HCT116 (cell line): ENCODE data around the gene HIVEP3. TPM values are rescaled to one million over a fixed set of nuclear protein-coding genes. Genes with fewer than 3 reads are reported as not detected.

Experiments
- ATAC-seq: fragments of 200-7000 bp; cut with Tn5 transposase; 2 replicates; pipeline ENCODE4 v1.9.1; 2020; ENCODE audit warnings: mild to moderate bottlenecking, moderate library complexity
- BruUV-seq: library from RNA; stranded (reverse); fragments of 400-500 nt; replicated peaks from 2 replicates; lab custom pipeline; 2021; lab: Mats Ljungman, UMichigan
- CTCF ChIA-PET: fragments of 300-600 bp; sonication (Branson Sonifier 250); formaldehyde crosslinking; loops from one replicate; lab custom pipeline; 2021; ENCODE audit warnings: antibody characterized with exemption; lab: Charles Lee
- POLR2A ChIA-PET: fragments of 300-600, 350-600 bp; sonication (Branson Sonifier 250); formaldehyde crosslinking; loops from one replicate; lab custom pipeline; 2021; ENCODE audit warnings: antibody characterized with exemption; lab: Charles Lee
- RAD21 ChIA-PET, 2 experiments: fragments of 300-600 bp; sonication (Branson Sonifier 250); formaldehyde crosslinking; loops; one replicate each; lab custom pipeline; 2023; ENCODE audit warnings: low total read pairs in 2 of 2; ENCODE audit not compliant: uncharacterized antibody in 2 of 2, unreplicated experiment in 2 of 2, low non-redundant PET in 1 of 2; lab: Charles Lee
- DNase-seq: peaks from one replicate; pipeline ENCODE4 v3.0.0-alpha.2; 2010; ENCODE audit warnings: low read depth, low spot score
- H2AFZ ChIP-seq: fragments of 200-600 bp; shearing (Covaris generic), sonication (generic); 2 replicates; pipeline ENCODE4 v1.6.1; 2017; ENCODE audit warnings: low read depth, mixed run types, mixed read lengths, antibody characterized with exemption, low read length; ENCODE audit not compliant: poor library complexity, severe bottlenecking
- H3K27ac ChIP-seq: 2 replicates; pipeline ENCODE4 v1.5.1; 2012; ENCODE audit warnings: low read depth, low read length
- H3K27me3 ChIP-seq: fragments of 200-600 bp; sonication (generic); 2 replicates; pipeline ENCODE4 v1.6.1; 2016; ENCODE audit warnings: mixed run types, low read length, mixed read lengths; ENCODE audit not compliant: insufficient read depth
- H3K36me3 ChIP-seq, 2 experiments: fragments of 200-500 bp in 1 of 2; fragments of 200-600 bp in 1 of 2; sonication (Bioruptor generic) in 1 of 2; sonication (generic) in 1 of 2; 2 replicates each; pipeline versions ENCODE4 v1.5.1 to v1.6.1; 2014 to 2016; ENCODE audit warnings: low read length in 2 of 2, inconsistent platforms in 1 of 2, mixed read lengths in 1 of 2, mixed run types in 1 of 2; ENCODE audit not compliant: insufficient read depth in 2 of 2, control insufficient read depth in 1 of 2
- H3K4me1 ChIP-seq, 2 experiments: fragments of 200-600 bp in 1 of 2; sonication (generic) in 1 of 2; 2 replicates each; pipeline versions ENCODE4 v1.5.1 to v1.6.1; 2012 to 2017; ENCODE audit warnings: low read length in 2 of 2, inconsistent platforms in 1 of 2, mild to moderate bottlenecking in 1 of 2, mixed read lengths in 1 of 2, mixed run types in 1 of 2, moderate library complexity in 1 of 2; ENCODE audit not compliant: insufficient read depth in 2 of 2, control insufficient read depth in 1 of 2
- H3K4me2 ChIP-seq: fragments of 200-600 bp; sonication (generic); 2 replicates; pipeline ENCODE4 v1.6.1; 2017; ENCODE audit warnings: mixed run types, low read length, mixed read lengths
- H3K4me3 ChIP-seq, 2 experiments: fragments of 200-600 bp in 1 of 2; sonication (generic) in 1 of 2; replicated peaks in 1 of 2; 2 replicates each; pipeline ENCODE4 v1.5.1; 2011 to 2016; ENCODE audit warnings: low read length in 2 of 2, control low read depth in 1 of 2, low read depth in 1 of 2, mild to moderate bottlenecking in 1 of 2, mixed read lengths in 1 of 2, mixed run types in 1 of 2
- H3K79me2 ChIP-seq: fragments of 200-600 bp; sonication (generic); 2 replicates; pipeline ENCODE4 v1.6.1; 2017; ENCODE audit warnings: mild to moderate bottlenecking, mixed run types, low read length, moderate library complexity, mixed read lengths; ENCODE audit not compliant: insufficient read depth
- H3K9ac ChIP-seq: fragments of 200-600 bp; sonication (generic); 2 replicates; pipeline ENCODE4 v1.6.1; 2016; ENCODE audit warnings: low read length, mixed read lengths
- H3K9me2 ChIP-seq: fragments of 200-600 bp; sonication (generic), shearing (Covaris generic); 2 replicates; pipeline ENCODE4 v1.6.1; 2017; ENCODE audit warnings: mixed run types, mild to moderate bottlenecking, moderate library complexity; ENCODE audit not compliant: insufficient read depth
- H3K9me3 ChIP-seq, 2 experiments: fragments of 200-500 bp in 1 of 2; fragments of 200-600 bp in 1 of 2; sonication (Bioruptor generic) in 1 of 2; sonication (generic) in 1 of 2; 2 replicates each; pipeline ENCODE4 v1.6.1; 2014 to 2017; ENCODE audit warnings: low read length in 2 of 2, mixed read lengths in 2 of 2, inconsistent platforms in 1 of 2, low read depth in 1 of 2, mild to moderate bottlenecking in 1 of 2, mixed run types in 1 of 2, moderate library complexity in 1 of 2; ENCODE audit not compliant: control insufficient read depth in 1 of 2, insufficient read depth in 1 of 2
- H4K20me1 ChIP-seq: fragments of 200-600 bp; sonication (generic), shearing (Covaris generic); 2 replicates; pipeline ENCODE4 v1.6.1; 2017; ENCODE audit warnings: mixed run types, mild to moderate bottlenecking, moderate library complexity; ENCODE audit not compliant: insufficient read depth
- CEBPB ChIP-seq: IDR thresholded peaks from 2 replicates; pipeline ENCODE4 v1.6.1; 2012; ENCODE audit warnings: low read depth
- EGR1 ChIP-seq: IDR thresholded peaks from 2 replicates; pipeline ENCODE4 v1.6.1; 2012; ENCODE audit warnings: low read depth
- EZH2 ChIP-seq: fragments of 200-600 bp; sonication (generic); IDR thresholded peaks from 2 replicates; pipeline ENCODE4 v1.6.1; 2017; ENCODE audit warnings: antibody characterized with exemption, mixed run types
- EZH2phosphoT487 ChIP-seq: fragments of 200-600 bp; IDR thresholded peaks from 2 replicates; pipeline ENCODE4 v1.6.1; 2018; ENCODE audit warnings: antibody characterized with exemption, borderline replicate concordance
- JUND ChIP-seq: IDR thresholded peaks from 2 replicates; pipeline ENCODE4 v1.6.1; 2012
- RAD21 ChIP-seq: IDR thresholded peaks from 2 replicates; pipeline ENCODE4 v1.6.1; 2012; ENCODE audit warnings: low read depth, mild to moderate bottlenecking
- SP1 ChIP-seq: IDR thresholded peaks from 2 replicates; pipeline ENCODE4 v1.6.1; 2012; ENCODE audit warnings: low read depth
- ZBTB33 ChIP-seq: IDR thresholded peaks from 2 replicates; pipeline ENCODE4 v1.6.1; 2011; ENCODE audit warnings: mild to moderate bottlenecking, low read length, moderate library complexity; ENCODE audit not compliant: insufficient replicate concordance; ENCODE audit errors: extremely low read depth
- intact Hi-C: fragments of 100-400 bp; cut with micrococcal nuclease; formaldehyde crosslinking; loops from 2 replicates; pipeline ENCODE4 v1.10.0; 2022
- total RNA-seq: library from RNA; stranded (reverse); gene quantifications from one replicate; pipeline ENCODE4 v1.2.1, GENCODE V29; 2021; ENCODE audit not compliant: unreplicated experiment

The HIVEP3 gene
- total RNA-seq, 1 experiment from 2014 or later = 7.1 TPM

GRCh38 chr1:41619511-41620364 lies 299.0 kb downstream of the HIVEP3 start:
- DNase-seq = no peak
- intact Hi-C loops = no loop called here

More at GRCh38 chr1:41619511-41620364, 299.0 kb downstream of the HIVEP3 start:
- RAD21 ChIA-PET = no interaction called here
- Histone ChIP-seq H3K79me2 (no peaks in the 10 kb centered on the region), H3K4me3 (no peak overlapping the region), H3K9ac (no peak overlapping the region), H3K27ac (no peak overlapping the region), H3K4me2 (no peak overlapping the region), H3K36me3 (no peaks in the 10 kb centered on the region), H2AFZ (no peak overlapping the region), H3K4me1 (peaks cover 6 to 12% of the 10 kb centered on the region in 2 experiments; a peak in 2 of 4 replicates), H4K20me1 (no peaks in the 10 kb centered on the region), H3K9me2 (no peaks in the 10 kb centered on the region), H3K27me3 (no peaks in the 10 kb centered on the region), H3K9me3 (no peaks in the 10 kb centered on the region)
- POLR2A ChIA-PET = no interaction called here
- no TSS peak for BruUV-seq
- no peak for ATAC-seq
- CTCF ChIA-PET = no interaction called here
- TF ChIP-seq EGR1 (no peak), CEBPB (no peak), EZH2phosphoT487 (no peak), ZBTB33 (no peak), EZH2 (no peak), SP1 (no peak), JUND (no peak), RAD21 (no peak)
